PC-9 (cell line): Measurements from ENCODE around the gene PRPH. TPM values are rescaled to one million over a fixed set of nuclear protein-coding genes. Genes with fewer than 3 reads are reported as not detected.

ENCODE experiments used
- BruUV-seq: library from RNA; stranded (reverse); fragments of 400-500 nt; replicated peaks from 2 replicates; lab custom pipeline; 2021; lab: Mats Ljungman, UMichigan
- CTCF ChIA-PET: fragments of 300-600 bp; sonication (Branson Sonifier 250); formaldehyde crosslinking; loops from one replicate; lab custom pipeline; 2022; ENCODE audit warnings: antibody characterized with exemption; lab: Charles Lee
- POLR2A ChIA-PET: fragments of 300-600 bp; sonication (Branson Sonifier 250); formaldehyde crosslinking; loops from one replicate; lab custom pipeline; 2022; ENCODE audit warnings: antibody characterized with exemption; ENCODE audit not compliant: unreplicated experiment; lab: Charles Lee
- DNase-seq, 2 experiments: peaks; one replicate each; pipeline versions ENCODE4 v3.0.0 to v3.0.0-alpha.2; 2015 to 2022; ENCODE audit warnings: mixed read lengths in 1 of 2
- H2AFZ ChIP-seq: fragments of 200-600 bp; sonication (generic); 2 replicates; pipeline ENCODE4 v1.8.1; 2017; ENCODE audit warnings: antibody characterized with exemption
- H3F3A ChIP-seq: fragments of 200-600 bp; sonication (generic); 2 replicates; pipeline ENCODE4 v1.8.1; 2017; ENCODE audit warnings: antibody characterized with exemption, mild to moderate bottlenecking, low read depth; ENCODE audit not compliant: insufficient read depth
- H3K27ac ChIP-seq: fragments of 200-600 bp; sonication (generic); 2 replicates; pipeline ENCODE4 v1.6.1; 2016; ENCODE audit warnings: mixed run types
- H3K27me3 ChIP-seq: fragments of 200-600 bp; sonication (generic); 2 replicates; pipeline ENCODE4 v1.6.1; 2016; ENCODE audit warnings: low read depth, mixed run types; ENCODE audit not compliant: insufficient read depth
- H3K36me3 ChIP-seq: fragments of 200-600 bp; sonication (generic); 2 replicates; pipeline ENCODE4 v1.6.1; 2016; ENCODE audit warnings: low read depth, mixed run types
- H3K4me1 ChIP-seq: fragments of 200-600 bp; sonication (generic); replicated peaks from 2 replicates; pipeline ENCODE4 v1.6.1; 2016; ENCODE audit warnings: mixed run types; ENCODE audit not compliant: insufficient read depth
- H3K4me2 ChIP-seq: fragments of 200-600 bp; sonication (generic); 2 replicates; pipeline ENCODE4 v1.6.1; 2017; ENCODE audit warnings: mixed run types
- H3K4me3 ChIP-seq: fragments of 200-600 bp; sonication (generic); 2 replicates; pipeline ENCODE4 v1.6.1; 2016; ENCODE audit warnings: mixed run types
- H3K79me2 ChIP-seq: fragments of 200-600 bp; sonication (generic); 2 replicates; pipeline ENCODE4 v1.6.1; 2017; ENCODE audit warnings: low read depth, mixed run types
- H3K9me2 ChIP-seq: fragments of 200-600 bp; sonication (generic); 2 replicates; pipeline ENCODE4 v1.8.1; 2017; ENCODE audit warnings: mild to moderate bottlenecking; ENCODE audit not compliant: insufficient read depth
- H3K9me3 ChIP-seq: fragments of 200-600 bp; sonication (generic); 2 replicates; pipeline ENCODE4 v1.8.1; 2016; ENCODE audit warnings: low read depth; ENCODE audit not compliant: insufficient read depth
- H4K20me1 ChIP-seq: fragments of 200-600 bp; sonication (generic); 2 replicates; pipeline ENCODE4 v1.8.1; 2017; ENCODE audit not compliant: insufficient read depth
- EZH2 ChIP-seq: fragments of 200-600 bp; sonication (generic); IDR thresholded peaks from 2 replicates; pipeline ENCODE4 v1.8.0; 2017; ENCODE audit warnings: antibody characterized with exemption, low read depth
- intact Hi-C: fragments of 100-400 bp; cut with micrococcal nuclease; formaldehyde crosslinking; loops from one replicate; pipeline ENCODE4 v1.10.0; 2022; ENCODE audit not compliant: unreplicated experiment
- total RNA-seq: library from RNA; stranded (reverse); gene quantifications from 2 replicates; pipeline ENCODE4 v1.2.3, GENCODE V29; 2021
- TF ChIP-seq, protein P1 (sequence below): fragments of 200-600 bp; sonication (generic); conservative IDR thresholded peaks from 2 replicates; pipeline ENCODE4 v1.6.1; 2017; ENCODE audit warnings: mixed run types, antibody characterized with exemption, mild to moderate bottlenecking, moderate library complexity

The PRPH gene
- total RNA-seq, 1 experiment from 2014 or later: 0.46 TPM

DNA sequence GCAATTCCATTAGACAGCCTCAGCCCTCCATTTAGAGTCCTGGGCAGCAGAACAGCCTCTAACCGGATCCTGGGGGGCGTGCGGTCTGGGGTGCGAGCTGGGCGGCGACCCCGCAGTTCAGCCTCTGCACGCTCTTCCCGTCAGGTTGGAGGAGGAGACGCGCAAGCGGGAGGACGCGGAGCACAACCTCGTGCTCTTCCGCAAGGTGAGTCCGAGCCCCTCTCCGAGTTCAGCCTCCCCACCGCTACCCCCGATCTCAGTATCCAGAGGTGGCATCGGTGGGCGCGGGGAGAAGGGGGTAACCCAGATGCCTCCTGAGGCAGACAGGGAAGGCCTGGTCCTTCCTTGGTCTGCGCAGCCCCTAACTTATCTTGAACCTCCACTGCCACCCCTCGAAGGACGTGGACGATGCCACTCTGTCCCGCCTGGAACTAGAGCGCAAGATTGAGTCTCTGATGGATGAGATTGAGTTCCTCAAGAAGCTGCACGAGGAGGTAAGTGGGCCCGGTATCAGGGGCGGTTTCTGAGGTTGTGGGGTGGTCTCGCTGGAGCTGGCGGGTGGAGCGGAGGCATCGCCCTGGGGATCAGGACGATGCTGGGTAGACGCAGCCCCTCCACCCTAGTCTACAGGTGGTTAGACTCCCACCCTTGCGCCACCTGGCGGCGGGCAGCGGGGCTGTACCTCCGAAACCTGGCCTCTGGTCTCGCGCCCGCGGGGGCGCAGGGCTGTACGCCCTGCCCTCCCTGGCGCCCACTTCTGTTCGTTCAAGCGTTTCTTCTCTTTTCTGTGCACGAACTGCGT is 1.3 kb downstream of the PRPH start:
- CTCF ChIA-PET: interaction anchor here (0.6 to 1.5 kb wide), 7 partner anchors 27 to 1000 kb away, joined by 5 to 15 read pairs (median 10); partner anchors contain the start of gene TROAP
- Histone ChIP-seq H3K36me3 (no peaks in the 10 kb centered on the region), H3K9me2 (no peaks in the 10 kb centered on the region), H3K27ac (no peak overlapping the region), H3K9me3 (no peaks in the 10 kb centered on the region), H3K27me3 (0 out of 2 replicates have a peak, but pooled peaks cover 2% of the 10 kb centered on the region), H3K4me3 (no peak overlapping the region), H3K4me1 (no peaks in the 10 kb centered on the region), H3K4me2 (no peak overlapping the region; the same call in 1 of the 2 replicates), H3K79me2 (no peaks in the 10 kb centered on the region), H4K20me1 (no peaks in the 10 kb centered on the region), H3F3A (no peaks in the 10 kb centered on the region), H2AFZ (no peak overlapping the region)
- DNase-seq: peak in 1 of 2 experiments; percentile 54
- POLR2A ChIA-PET: no interaction called here
- intact Hi-C loops: no loop called here
- no TSS peak for BruUV-seq
- no peak for TF ChIP-seq EZH2
- TF ChIP-seq, protein P1, sequence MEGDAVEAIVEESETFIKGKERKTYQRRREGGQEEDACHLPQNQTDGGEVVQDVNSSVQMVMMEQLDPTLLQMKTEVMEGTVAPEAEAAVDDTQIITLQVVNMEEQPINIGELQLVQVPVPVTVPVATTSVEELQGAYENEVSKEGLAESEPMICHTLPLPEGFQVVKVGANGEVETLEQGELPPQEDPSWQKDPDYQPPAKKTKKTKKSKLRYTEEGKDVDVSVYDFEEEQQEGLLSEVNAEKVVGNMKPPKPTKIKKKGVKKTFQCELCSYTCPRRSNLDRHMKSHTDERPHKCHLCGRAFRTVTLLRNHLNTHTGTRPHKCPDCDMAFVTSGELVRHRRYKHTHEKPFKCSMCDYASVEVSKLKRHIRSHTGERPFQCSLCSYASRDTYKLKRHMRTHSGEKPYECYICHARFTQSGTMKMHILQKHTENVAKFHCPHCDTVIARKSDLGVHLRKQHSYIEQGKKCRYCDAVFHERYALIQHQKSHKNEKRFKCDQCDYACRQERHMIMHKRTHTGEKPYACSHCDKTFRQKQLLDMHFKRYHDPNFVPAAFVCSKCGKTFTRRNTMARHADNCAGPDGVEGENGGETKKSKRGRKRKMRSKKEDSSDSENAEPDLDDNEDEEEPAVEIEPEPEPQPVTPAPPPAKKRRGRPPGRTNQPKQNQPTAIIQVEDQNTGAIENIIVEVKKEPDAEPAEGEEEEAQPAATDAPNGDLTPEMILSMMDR: peak; percentile 78

GRCh38 chr12:49296836-49297694 is 2.1 kb downstream of the PRPH start:
- Histone ChIP-seq H3K27ac (no peak overlapping the region), H3K9me3 (no peaks in the 10 kb centered on the region), H2AFZ (no peak overlapping the region), H3K36me3 (no peaks in the 10 kb centered on the region), H3K4me3 (no peak overlapping the region), H3K79me2 (no peaks in the 10 kb centered on the region), H3F3A (no peaks in the 10 kb centered on the region), H4K20me1 (no peaks in the 10 kb centered on the region), H3K9me2 (no peaks in the 10 kb centered on the region), H3K4me1 (no peaks in the 10 kb centered on the region), H3K27me3 (0 out of 2 replicates have a peak, but pooled peaks cover 2% of the 10 kb centered on the region), H3K4me2 (peak overlapping the region; percentile 47)
- intact Hi-C loops: no loop called here
- peak; percentile 38 to 61 for DNase-seq
- CTCF ChIA-PET: interaction anchor here (0.6 to 1.5 kb wide), 9 partner anchors 26 to 999 kb away, joined by 3 to 16 read pairs (median 7); partner anchors contain the start of genes DNAJC22 and TROAP
- no TSS peak for BruUV-seq
- TF ChIP-seq, protein P1: peak; percentile 45; the same call in 1 of the 2 replicates
- TF ChIP-seq EZH2: no peak
- POLR2A ChIA-PET: interaction anchor here (0.5 to 0.7 kb wide), 4 partner anchors 26 to 261 kb away, joined by 3 to 14 read pairs (median 6); partner anchors contain the start of gene TROAP

GRCh38 chr12:49297695-49298060 is 2.7 kb downstream of the PRPH start:
- no peak overlapping the region for H2AFZ ChIP-seq
- ChIA-PET POLR2A (interaction anchor here (0.5 to 0.7 kb wide), 3 partner anchors 25 to 167 kb away, joined by 3 to 14 read pairs (median 4); partner anchors contain the start of gene TROAP), CTCF (interaction anchor here (0.6 to 1.5 kb wide), 5 partner anchors 26 to 155 kb away, joined by 3 to 16 read pairs (median 7); partner anchors contain the start of genes DNAJC22 and TROAP)
- no peaks in the 10 kb centered on the region for H3K9me2 ChIP-seq
- TF ChIP-seq, protein P1: no peak
- TF ChIP-seq EZH2: no peak
- 0 out of 2 replicates have a peak, but pooled peaks cover 2% of the 10 kb centered on the region for H3K27me3 ChIP-seq
- no peaks in the 10 kb centered on the region for H3K36me3 ChIP-seq
- no peak overlapping the region for H3K4me3 ChIP-seq
- H3K27ac ChIP-seq: no peak overlapping the region
- no peak for DNase-seq
- H3K9me3 ChIP-seq: no peaks in the 10 kb centered on the region
- no peaks in the 10 kb centered on the region for H3F3A ChIP-seq
- intact Hi-C loops: no loop called here
- H3K79me2 ChIP-seq: no peaks in the 10 kb centered on the region
- no TSS peak for BruUV-seq
- H3K4me1 ChIP-seq: no peaks in the 10 kb centered on the region
- no peaks in the 10 kb centered on the region for H4K20me1 ChIP-seq
- peak overlapping the region; percentile 47; the same call in 1 of the 2 replicates for H3K4me2 ChIP-seq
